Endodermal cell (in vitro differentiated cells): ENCODE data around the gene MPRIP. TPM values are rescaled to one million over a fixed set of nuclear protein-coding genes. Genes with fewer than 3 reads are reported as not detected.

Source experiments
- DNase-seq: peaks from one replicate; pipeline ENCODE4 v3.0.0-alpha.2; 2017
- H3K27ac ChIP-seq: 2 replicates; pipeline ENCODE4 v1.5.1; 2013; ENCODE audit warnings: mild to moderate bottlenecking, low read depth, low read length, moderate library complexity
- H3K27me3 ChIP-seq: 2 replicates; pipeline ENCODE4 v1.6.1; 2013; ENCODE audit warnings: mild to moderate bottlenecking, low read length, moderate library complexity; ENCODE audit not compliant: insufficient read depth, control insufficient read depth, poor library complexity, severe bottlenecking
- H3K36me3 ChIP-seq: 2 replicates; pipeline ENCODE4 v1.7.0; 2013; ENCODE audit warnings: mild to moderate bottlenecking, low read length, moderate library complexity; ENCODE audit not compliant: control insufficient read depth, insufficient read depth
- H3K4me1 ChIP-seq: one replicate; pipeline ENCODE4 v1.7.0; 2013; ENCODE audit warnings: low read length; ENCODE audit not compliant: control insufficient read depth, insufficient read depth
- H3K4me3 ChIP-seq: 2 replicates; pipeline ENCODE4 v1.5.1; 2013; ENCODE audit warnings: mild to moderate bottlenecking, low read length, moderate library complexity
- H3K9ac ChIP-seq: 2 replicates; pipeline ENCODE4 v1.6.1; 2013; ENCODE audit warnings: mild to moderate bottlenecking, low read length, moderate library complexity; ENCODE audit not compliant: poor library complexity, severe bottlenecking; ENCODE audit errors: extremely low read depth
- H3K9me3 ChIP-seq: 2 replicates; pipeline ENCODE4 v1.6.1; 2013; ENCODE audit warnings: mild to moderate bottlenecking, low read length, moderate library complexity; ENCODE audit not compliant: control insufficient read depth
- H3K27ac Mint-ChIP-seq: 2 replicates; pipeline ENCODE4 v1.8.0; 2020; ENCODE audit warnings: mixed read lengths
- H3K27me3 Mint-ChIP-seq: 2 replicates; pipeline ENCODE4 v1.8.0; 2021; ENCODE audit warnings: mild to moderate bottlenecking, mixed read lengths; ENCODE audit not compliant: insufficient read depth
- H3K36me3 Mint-ChIP-seq: 2 replicates; pipeline ENCODE4 v1.8.0; 2020; ENCODE audit warnings: low read depth, mixed read lengths
- H3K4me1 Mint-ChIP-seq: 2 replicates; pipeline ENCODE4 v1.8.0; 2020; ENCODE audit warnings: mixed read lengths
- H3K4me3 Mint-ChIP-seq: 2 replicates; pipeline ENCODE4 v1.8.0; 2020; ENCODE audit warnings: mild to moderate bottlenecking, moderate library complexity, mixed read lengths
- H3K9me3 Mint-ChIP-seq: 2 replicates; pipeline ENCODE4 v1.8.0; 2020; ENCODE audit warnings: mild to moderate bottlenecking, mixed read lengths
- WGBS, 2 experiments: methylation state at CpG; one replicate each; pipeline versions ENCODE4 v1.1.5 to v1.1.7; 2013; ENCODE audit warnings: missing lambda C conversion rate in 2 of 2, mixed read lengths in 1 of 2; ENCODE audit not compliant: insufficient coverage in 1 of 2, insufficient read length in 1 of 2; 5-methylcytosine and 5-hydroxymethylcytosine counted together
- total RNA-seq, 2 donors: library from RNA; stranded (reverse); fragmentation: NEBNext Ultra II Directional in 1 of 2; extraction: Animal tissue kit (Norgen Biotek cat#: 25700) in 1 of 2; gene quantifications; 2 replicates in 1 of 2; 3 replicates in 1 of 2; pipeline ENCODE4 v1.2.1, GENCODE V29; 2021
- TF ChIP-seq, protein P1 (sequence below): fragments of 200-600 bp; sonication (generic); conservative IDR thresholded peaks from 2 replicates; pipeline ENCODE4 v1.5.0; 2021; ENCODE audit warnings: antibody characterized with exemption, mild to moderate bottlenecking

MPRIP gene
- total RNA-seq, 2 donors from 2014 or later = 154 to 155 TPM

DNA sequence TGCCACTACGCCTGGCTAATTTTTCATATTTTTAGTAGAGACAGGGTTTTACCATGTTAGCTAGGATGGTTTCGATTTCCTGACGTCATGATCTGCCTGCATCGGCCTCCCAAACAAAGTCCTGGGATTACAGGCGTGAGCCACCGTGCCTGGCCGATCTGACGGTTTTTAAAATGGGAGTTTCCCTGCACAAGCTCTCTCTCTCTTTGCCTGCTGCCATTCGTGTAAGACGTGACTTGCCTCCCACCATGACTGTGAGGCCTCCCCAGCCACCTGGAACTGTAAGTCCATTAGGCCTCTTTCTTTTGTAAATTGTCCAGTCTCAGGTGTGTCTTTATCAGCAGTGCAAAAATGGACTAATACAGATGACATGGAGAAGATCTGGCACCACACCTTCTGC lies 199.4 kb downstream of the MPRIP start:
- Histone ChIP-seq H3K4me3 (no peak overlapping the region), H3K27ac (no peak overlapping the region), H3K27me3 (no peaks in the 10 kb centered on the region), H3K36me3 (peaks cover 12% of the 10 kb centered on the region), H3K9me3 (no peaks in the 10 kb centered on the region), H3K4me1 (no peaks in the 10 kb centered on the region), H3K9ac (no peak overlapping the region)
- no peaks in the 10 kb centered on the region for H3K9me3 Mint-ChIP-seq
- TF ChIP-seq, protein P1, sequence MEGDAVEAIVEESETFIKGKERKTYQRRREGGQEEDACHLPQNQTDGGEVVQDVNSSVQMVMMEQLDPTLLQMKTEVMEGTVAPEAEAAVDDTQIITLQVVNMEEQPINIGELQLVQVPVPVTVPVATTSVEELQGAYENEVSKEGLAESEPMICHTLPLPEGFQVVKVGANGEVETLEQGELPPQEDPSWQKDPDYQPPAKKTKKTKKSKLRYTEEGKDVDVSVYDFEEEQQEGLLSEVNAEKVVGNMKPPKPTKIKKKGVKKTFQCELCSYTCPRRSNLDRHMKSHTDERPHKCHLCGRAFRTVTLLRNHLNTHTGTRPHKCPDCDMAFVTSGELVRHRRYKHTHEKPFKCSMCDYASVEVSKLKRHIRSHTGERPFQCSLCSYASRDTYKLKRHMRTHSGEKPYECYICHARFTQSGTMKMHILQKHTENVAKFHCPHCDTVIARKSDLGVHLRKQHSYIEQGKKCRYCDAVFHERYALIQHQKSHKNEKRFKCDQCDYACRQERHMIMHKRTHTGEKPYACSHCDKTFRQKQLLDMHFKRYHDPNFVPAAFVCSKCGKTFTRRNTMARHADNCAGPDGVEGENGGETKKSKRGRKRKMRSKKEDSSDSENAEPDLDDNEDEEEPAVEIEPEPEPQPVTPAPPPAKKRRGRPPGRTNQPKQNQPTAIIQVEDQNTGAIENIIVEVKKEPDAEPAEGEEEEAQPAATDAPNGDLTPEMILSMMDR = no peak
- no peaks in the 10 kb centered on the region for H3K27me3 Mint-ChIP-seq
- whole genome bisulfite sequencing, 2 experiments = 80 to 90% methylated on average over 10 of the region's 10 CpGs
- H3K4me1 Mint-ChIP-seq = peaks cover 3% of the 10 kb centered on the region
- no peak for DNase-seq
- H3K36me3 Mint-ChIP-seq = peaks cover 15% of the 10 kb centered on the region
- no peak overlapping the region for H3K4me3 Mint-ChIP-seq
- H3K27ac Mint-ChIP-seq = no peak overlapping the region

DNA sequence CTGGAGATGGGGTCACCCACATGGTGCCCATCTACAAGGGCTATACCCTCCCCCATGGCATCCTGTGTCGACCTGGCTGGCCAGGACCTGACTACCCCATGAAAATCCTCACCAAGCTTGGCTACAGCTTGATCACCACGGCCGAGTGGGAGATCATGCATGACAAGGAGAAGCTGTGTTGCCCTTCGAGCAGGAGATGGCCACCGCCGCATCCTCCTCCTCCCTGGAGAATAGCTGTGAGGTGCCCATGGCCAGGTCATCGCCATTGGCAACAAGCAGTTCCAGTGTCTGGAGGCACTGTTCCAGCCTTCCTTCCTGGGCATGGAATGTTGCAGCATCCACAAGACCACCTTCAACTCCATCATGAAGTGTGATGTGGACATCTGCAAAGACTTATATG lies 200.0 kb downstream of the MPRIP start:
- Mint-ChIP-seq H3K27me3 (no peaks in the 10 kb centered on the region), H3K4me1 (peaks cover 3% of the 10 kb centered on the region), H3K36me3 (peaks cover 21% of the 10 kb centered on the region), H3K4me3 (no peak overlapping the region), H3K27ac (no peak overlapping the region), H3K9me3 (no peaks in the 10 kb centered on the region)
- TF ChIP-seq, protein P1 = no peak
- no peaks in the 10 kb centered on the region for H3K27me3 ChIP-seq
- 91 to 97% methylated on average over 6 to 7 of the region's 7 CpGs for WGBS, 2 experiments
- peaks cover 18% of the 10 kb centered on the region for H3K36me3 ChIP-seq
- no peak overlapping the region for H3K4me3 ChIP-seq
- DNase-seq = no peak
- no peak overlapping the region for H3K27ac ChIP-seq
- H3K4me1 ChIP-seq = no peaks in the 10 kb centered on the region
- no peaks in the 10 kb centered on the region for H3K9me3 ChIP-seq
- no peak overlapping the region for H3K9ac ChIP-seq

Other genes with a start within 250 kb of the MPRIP start
- gene TNFRSF13B, start 70.3 kb upstream of the MPRIP start, total RNA-seq = 1 to 10 TPM in 1 of 2 donors, under 1 TPM in 1; 0.97 to 1.6 TPM
- 1 to 10 TPM in 1 of 2 donors, under 1 TPM in 1; 0.42 to 1.5 TPM for gene PLD6, start 163.9 kb downstream of the MPRIP start, total RNA-seq
- gene FLCN, start 194.7 kb downstream of the MPRIP start, total RNA-seq = 10 to 100 TPM; 41.8 to 47.2 TPM
- gene COPS3, start 238.8 kb downstream of the MPRIP start, total RNA-seq = 10 to 100 TPM; 63.1 to 67.5 TPM